Ishikawa (cell line): ENCODE results near the gene SFRP2.

ENCODE experiments used
- CREB1 ChIP-seq: IDR thresholded peaks from 2 replicates; pipeline ENCODE4 v1.6.1; 2012; ENCODE audit warnings: low read depth
- EGR1 ChIP-seq: IDR thresholded peaks from 2 replicates; pipeline ENCODE4 v1.6.1; 2012
- EP300 ChIP-seq: IDR thresholded peaks from 2 replicates; pipeline ENCODE4 v1.6.1; 2012; ENCODE audit warnings: borderline replicate concordance
- FOXM1 ChIP-seq: IDR thresholded peaks from 2 replicates; pipeline ENCODE4 v1.6.1; 2012; ENCODE audit warnings: low read depth, borderline replicate concordance
- MAX ChIP-seq: IDR thresholded peaks from 2 replicates; pipeline ENCODE4 v1.6.1; 2012
- NFIC ChIP-seq: IDR thresholded peaks from 2 replicates; pipeline ENCODE4 v1.6.1; 2012
- RAD21 ChIP-seq: IDR thresholded peaks from 2 replicates; pipeline ENCODE4 v1.6.1; 2012; ENCODE audit warnings: low read depth
- REST ChIP-seq: IDR thresholded peaks from 2 replicates; pipeline ENCODE4 v1.6.1; 2012; ENCODE audit warnings: low read depth, mild to moderate bottlenecking
- TAF1 ChIP-seq: IDR thresholded peaks from 2 replicates; pipeline ENCODE4 v1.6.1; 2012; ENCODE audit warnings: low read depth, mild to moderate bottlenecking
- TCF12 ChIP-seq: IDR thresholded peaks from 2 replicates; pipeline ENCODE4 v1.6.1; 2012; ENCODE audit warnings: low read depth
- TEAD4 ChIP-seq: IDR thresholded peaks from 2 replicates; pipeline ENCODE4 v1.6.1; 2012
- USF1 ChIP-seq: IDR thresholded peaks from 2 replicates; pipeline ENCODE4 v1.6.1; 2012
- YY1 ChIP-seq: IDR thresholded peaks from 2 replicates; pipeline ENCODE4 v1.6.1; 2012; ENCODE audit warnings: low read depth
- ZBTB7A ChIP-seq: IDR thresholded peaks from 2 replicates; pipeline ENCODE4 v1.6.1; 2012; ENCODE audit warnings: low read depth

The SFRP2 gene

GRCh38 chr4:153735906-153736461 lies 52.9 kb downstream of the SFRP2 start:
- TF ChIP-seq CREB1 (no peak), USF1 (no peak), REST (no peak), EP300 (no peak), YY1 (no peak), TAF1 (no peak), TCF12 (no peak)

- TF ChIP-seq USF1 = no peak
- no peak for TF ChIP-seq FOXM1
- TF ChIP-seq NFIC = no peak
- no peak for TF ChIP-seq REST
- no peak for TF ChIP-seq ZBTB7A
- no peak for TF ChIP-seq TEAD4
- TF ChIP-seq CREB1 = no peak
- no peak for TF ChIP-seq RAD21
- TF ChIP-seq EGR1 = no peak
Observed at GRCh38 chr4:153733751-153734448, 55.0 kb downstream of the SFRP2 start.

GRCh38 chr4:153731239-153731638 lies 57.6 kb downstream of the SFRP2 start:
- no peak for TF ChIP-seq USF1
- TF ChIP-seq TAF1 = no peak
- TF ChIP-seq REST = no peak
- TF ChIP-seq RAD21 = no peak
- TF ChIP-seq MAX = no peak
- TF ChIP-seq ZBTB7A = no peak
